MM.1S (cell line): ENCODE measurements around the gene NEDD4L.

Experiments used
- EZH2 ChIP-seq: fragments of 300-600 bp; sonication (generic); optimal IDR thresholded peaks from 2 replicates; pipeline ENCODE3; 2017; ENCODE audit warnings: low read depth, mild to moderate bottlenecking, antibody characterized with exemption, low read length, mixed read lengths
- EZH2phosphoT487 ChIP-seq: fragments of 300-600 bp; sonication (generic); IDR thresholded peaks from 2 replicates; pipeline ENCODE4 v1.6.1; 2018; ENCODE audit warnings: antibody characterized with exemption, low read length
- TF ChIP-seq, protein P1 (sequence below): fragments of 300-600 bp; sonication (generic); IDR thresholded peaks from 2 replicates; pipeline ENCODE4 v1.5.1; 2016; ENCODE audit warnings: antibody characterized with exemption, low read length, mixed read lengths

DNA sequence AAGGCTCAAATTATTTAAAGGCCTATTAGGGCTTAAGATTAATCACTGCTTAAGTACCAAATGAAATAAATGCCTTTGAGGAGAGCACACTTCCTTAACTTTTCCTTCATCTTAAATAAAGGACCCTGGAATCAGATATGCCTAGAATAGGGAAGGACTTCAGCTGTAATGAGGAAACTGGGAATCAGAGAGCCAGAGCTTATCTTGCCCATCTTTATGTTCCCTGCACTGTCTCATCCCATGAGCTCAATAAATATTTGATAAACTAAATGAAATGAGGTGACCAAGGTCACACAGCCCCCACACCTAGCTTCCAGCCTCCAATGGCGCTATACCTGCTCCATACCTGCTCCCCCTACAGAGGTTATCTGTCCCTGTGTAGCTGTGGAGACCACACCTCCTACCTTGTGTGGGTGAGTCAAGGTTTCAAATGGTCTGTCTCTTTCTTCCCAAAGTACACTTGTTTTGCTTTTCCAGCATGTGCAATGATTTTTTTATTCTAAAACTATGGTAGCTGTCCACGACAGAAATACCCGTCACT is 23.4 kb upstream of the NEDD4L start:
- TF ChIP-seq, protein P1, sequence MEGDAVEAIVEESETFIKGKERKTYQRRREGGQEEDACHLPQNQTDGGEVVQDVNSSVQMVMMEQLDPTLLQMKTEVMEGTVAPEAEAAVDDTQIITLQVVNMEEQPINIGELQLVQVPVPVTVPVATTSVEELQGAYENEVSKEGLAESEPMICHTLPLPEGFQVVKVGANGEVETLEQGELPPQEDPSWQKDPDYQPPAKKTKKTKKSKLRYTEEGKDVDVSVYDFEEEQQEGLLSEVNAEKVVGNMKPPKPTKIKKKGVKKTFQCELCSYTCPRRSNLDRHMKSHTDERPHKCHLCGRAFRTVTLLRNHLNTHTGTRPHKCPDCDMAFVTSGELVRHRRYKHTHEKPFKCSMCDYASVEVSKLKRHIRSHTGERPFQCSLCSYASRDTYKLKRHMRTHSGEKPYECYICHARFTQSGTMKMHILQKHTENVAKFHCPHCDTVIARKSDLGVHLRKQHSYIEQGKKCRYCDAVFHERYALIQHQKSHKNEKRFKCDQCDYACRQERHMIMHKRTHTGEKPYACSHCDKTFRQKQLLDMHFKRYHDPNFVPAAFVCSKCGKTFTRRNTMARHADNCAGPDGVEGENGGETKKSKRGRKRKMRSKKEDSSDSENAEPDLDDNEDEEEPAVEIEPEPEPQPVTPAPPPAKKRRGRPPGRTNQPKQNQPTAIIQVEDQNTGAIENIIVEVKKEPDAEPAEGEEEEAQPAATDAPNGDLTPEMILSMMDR, result no peak
- TF ChIP-seq EZH2phosphoT487 (no peak), EZH2 (no peak)
